Measurements from ENCODE around the gene IFT43.

IFT43 gene

GRCh38 chr14:75985618-75986438 lies at the start of gene IFT43:
IFT43 (plus strand) TSS chr14:75985763; CDS start chr14:75985787, 24 bp downstream.
- DNase-seq (ENCODE audit: low spot score): peak; percentile 94
- peak within 1 kb of the TSS; percentile 96 for H3K4me3 ChIP-seq
- no peak for TF ChIP-seq CTCF (IDR thresholded peaks at IDR 0.05)
- peak within 1 kb of the TSS; percentile 87 to 97 for H3K27ac ChIP-seq

GRCh38 chr14:75939200-75939599 lies 46.4 kb upstream of the IFT43 start:
- Histone ChIP-seq H3K27ac (no peak overlapping the region), H3K4me3 (no peak overlapping the region)

GRCh38 chr14:75941030-75941429 lies 44.5 kb upstream of the IFT43 start:
- no peak overlapping the region for H3K4me3 ChIP-seq
- no peak for TF ChIP-seq CTCF (IDR thresholded peaks at IDR 0.05)
- no peak overlapping the region for H3K27ac ChIP-seq
- DNase-seq (ENCODE audit: low spot score): no peak

More at GRCh38 chr14:75939200-75939599, 46.4 kb upstream of the IFT43 start:
- no peak for TF ChIP-seq CTCF (IDR thresholded peaks at IDR 0.05)
- no peak for DNase-seq (ENCODE audit: low spot score)

GRCh38 chr14:75944607-75945241 lies 40.8 kb upstream of the IFT43 start:
- DNase-seq (ENCODE audit: low spot score): no peak
- H3K27ac ChIP-seq: no peak overlapping the region
- TF ChIP-seq CTCF (IDR thresholded peaks at IDR 0.05): no peak
- H3K4me3 ChIP-seq: no peak overlapping the region

- no peak for TF ChIP-seq CTCF (IDR thresholded peaks at IDR 0.05)
- Histone ChIP-seq H3K4me3 (no peak overlapping the region), H3K27ac (no peak overlapping the region)
- no peak for DNase-seq (ENCODE audit: low spot score)
Observed at GRCh38 chr14:75946785-75947184, 38.8 kb upstream of the IFT43 start.

- no peak for TF ChIP-seq CTCF (IDR thresholded peaks at IDR 0.05)
- no peak for DNase-seq (ENCODE audit: low spot score)
Observed at GRCh38 chr14:75952489-75952888, 33.1 kb upstream of the IFT43 start.

GRCh38 chr14:75959031-75959430 lies 26.5 kb upstream of the IFT43 start:
- no peak for TF ChIP-seq CTCF (IDR thresholded peaks at IDR 0.05)
- DNase-seq (ENCODE audit: low spot score): no peak
- Histone ChIP-seq H3K4me3 (no peak overlapping the region), H3K27ac (no peak overlapping the region)

More at GRCh38 chr14:75952489-75952888, 33.1 kb upstream of the IFT43 start:
- Histone ChIP-seq H3K4me3 (no peak overlapping the region), H3K27ac (no peak overlapping the region)

Measured in coronary artery (tissue), 2 donors.